NT2/D1 (cell line): ENCODE results near the gene CCDC92.

Experiments used
- SUZ12 ChIP-seq: IDR thresholded peaks from 2 replicates; pipeline ENCODE4 v1.6.1; 2011; ENCODE audit not compliant: insufficient read length, insufficient read depth; ENCODE audit errors: extremely low read depth
- YY1 ChIP-seq: IDR thresholded peaks from 2 replicates; pipeline ENCODE4 v1.6.1; 2011; ENCODE audit not compliant: insufficient read length, insufficient read depth
- ZNF274 ChIP-seq: IDR thresholded peaks from 2 replicates; pipeline ENCODE4 v1.6.1; 2011; ENCODE audit warnings: mild to moderate bottlenecking, low read depth, low read length

GRCh38 chr12:123951467-123951866, 21.2 kb downstream of the CCDC92 start:
- TF ChIP-seq ZNF274 (no peak), YY1 (no peak), SUZ12 (no peak)
